ENCODE results near the gene UNC13C.

UNC13C gene

DNA sequence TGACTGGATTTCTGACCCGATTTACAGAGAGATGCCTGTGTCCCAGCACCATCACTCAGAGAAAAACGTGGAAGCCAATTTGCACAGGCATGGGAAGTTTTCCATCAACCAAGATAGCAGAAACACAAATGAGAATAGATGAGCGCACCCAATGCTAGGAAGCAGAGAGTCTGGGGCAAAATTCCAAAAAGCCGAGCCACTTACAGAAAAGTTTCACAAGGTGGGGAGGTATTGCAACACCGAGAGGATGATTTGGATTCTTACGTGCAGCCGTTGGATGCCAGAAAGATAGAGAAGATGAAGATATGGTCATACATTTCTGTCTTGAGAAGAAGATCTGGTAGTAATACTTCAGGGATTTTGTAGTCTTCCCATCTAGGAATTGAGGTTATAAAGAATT lies 57.4 kb downstream of the UNC13C start:
- Histone ChIP-seq H3K4me3 (replicated peaks; ENCODE audit: low read depth, low read length) (no peak overlapping the region), H3K27me3 (replicated peaks; ENCODE audit: control insufficient read depth, insufficient read depth, low read length) (no peaks in the 10 kb centered on the region), H3K36me3 (ENCODE audit: control insufficient read depth, insufficient read depth, low read length) (no peaks in the 10 kb centered on the region)
- TF ChIP-seq, protein P1, sequence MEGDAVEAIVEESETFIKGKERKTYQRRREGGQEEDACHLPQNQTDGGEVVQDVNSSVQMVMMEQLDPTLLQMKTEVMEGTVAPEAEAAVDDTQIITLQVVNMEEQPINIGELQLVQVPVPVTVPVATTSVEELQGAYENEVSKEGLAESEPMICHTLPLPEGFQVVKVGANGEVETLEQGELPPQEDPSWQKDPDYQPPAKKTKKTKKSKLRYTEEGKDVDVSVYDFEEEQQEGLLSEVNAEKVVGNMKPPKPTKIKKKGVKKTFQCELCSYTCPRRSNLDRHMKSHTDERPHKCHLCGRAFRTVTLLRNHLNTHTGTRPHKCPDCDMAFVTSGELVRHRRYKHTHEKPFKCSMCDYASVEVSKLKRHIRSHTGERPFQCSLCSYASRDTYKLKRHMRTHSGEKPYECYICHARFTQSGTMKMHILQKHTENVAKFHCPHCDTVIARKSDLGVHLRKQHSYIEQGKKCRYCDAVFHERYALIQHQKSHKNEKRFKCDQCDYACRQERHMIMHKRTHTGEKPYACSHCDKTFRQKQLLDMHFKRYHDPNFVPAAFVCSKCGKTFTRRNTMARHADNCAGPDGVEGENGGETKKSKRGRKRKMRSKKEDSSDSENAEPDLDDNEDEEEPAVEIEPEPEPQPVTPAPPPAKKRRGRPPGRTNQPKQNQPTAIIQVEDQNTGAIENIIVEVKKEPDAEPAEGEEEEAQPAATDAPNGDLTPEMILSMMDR (IDR thresholded peaks at IDR 0.05; ENCODE audit: insufficient read depth, low read length, poor library complexity, severe bottlenecking), result no peak
- no peak for DNase-seq (ENCODE audit: extremely low read depth, insufficient read length)

DNA sequence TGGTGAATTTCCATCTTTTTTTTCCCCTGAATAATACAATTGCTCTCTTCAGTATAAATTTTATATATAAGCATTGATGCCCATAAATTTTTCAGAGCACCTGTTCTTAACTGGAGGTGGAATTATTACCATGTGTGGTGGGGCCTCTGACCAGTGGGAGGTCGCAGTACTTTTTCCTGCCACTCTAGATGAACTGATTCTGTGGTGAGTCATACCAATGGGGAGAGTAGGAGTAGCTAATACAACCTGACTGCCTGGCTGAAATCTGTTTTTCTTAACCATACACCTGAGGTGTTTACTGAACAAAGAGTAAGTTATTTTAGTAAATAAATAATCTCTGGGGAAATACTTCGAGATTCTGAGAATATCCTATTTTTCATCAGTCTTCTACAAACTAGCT lies 67.2 kb downstream of the UNC13C start:
- H3K36me3 ChIP-seq (ENCODE audit: control insufficient read depth, insufficient read depth, low read length), result no peaks in the 10 kb centered on the region
- TF ChIP-seq, protein P1 (IDR thresholded peaks at IDR 0.05; ENCODE audit: insufficient read depth, low read length, poor library complexity, severe bottlenecking), result no peak
- no peak for DNase-seq (ENCODE audit: extremely low read depth, insufficient read length)
- H3K27me3 ChIP-seq (replicated peaks; ENCODE audit: control insufficient read depth, insufficient read depth, low read length), result no peaks in the 10 kb centered on the region
- no peak overlapping the region for H3K4me3 ChIP-seq (replicated peaks; ENCODE audit: low read depth, low read length)

DNA sequence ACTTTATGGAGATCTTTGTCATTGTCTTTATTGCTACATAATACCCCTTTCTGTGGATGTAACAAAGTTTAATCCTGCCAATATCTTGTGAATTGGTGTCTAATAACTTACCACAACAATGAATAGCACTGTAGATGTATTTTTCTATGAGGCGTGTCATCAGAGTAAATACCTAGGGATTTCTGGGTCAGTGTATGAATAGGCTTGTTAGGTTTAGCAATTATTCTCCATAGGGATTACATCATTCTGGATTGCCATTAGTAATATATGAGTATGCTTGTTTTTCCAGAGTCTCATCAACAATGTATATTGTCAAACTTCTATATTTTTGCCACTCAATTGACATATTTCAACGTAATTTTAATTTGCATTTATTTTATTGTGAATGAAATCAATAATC lies 67.9 kb downstream of the UNC13C start:
- TF ChIP-seq, protein P1 (IDR thresholded peaks at IDR 0.05; ENCODE audit: insufficient read depth, low read length, poor library complexity, severe bottlenecking), result no peak
- Histone ChIP-seq H3K27me3 (replicated peaks; ENCODE audit: control insufficient read depth, insufficient read depth, low read length) (no peaks in the 10 kb centered on the region), H3K36me3 (ENCODE audit: control insufficient read depth, insufficient read depth, low read length) (no peaks in the 10 kb centered on the region), H3K4me3 (replicated peaks; ENCODE audit: low read depth, low read length) (no peak overlapping the region)
- DNase-seq (ENCODE audit: extremely low read depth, insufficient read length), result no peak

DNA sequence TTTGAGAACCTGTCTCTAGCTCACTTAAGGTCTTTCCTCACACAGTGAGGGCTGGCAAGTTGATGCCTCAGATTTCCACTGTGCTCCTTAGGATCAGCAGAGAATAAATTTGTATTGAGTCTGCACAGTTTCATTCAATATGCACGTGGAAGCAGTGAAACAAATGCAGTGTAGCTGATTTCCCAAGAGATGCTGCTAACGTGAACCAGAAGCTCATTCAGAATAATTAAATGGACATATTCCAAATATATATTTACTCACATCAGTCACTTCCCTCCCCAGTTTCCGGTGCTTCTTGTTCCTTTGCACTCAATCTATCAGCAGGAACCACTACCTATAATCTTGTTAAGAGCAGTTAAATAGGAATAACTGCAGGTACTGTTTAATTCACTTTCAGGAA lies 86.1 kb downstream of the UNC13C start:
- Histone ChIP-seq H3K27me3 (replicated peaks; ENCODE audit: control insufficient read depth, insufficient read depth, low read length) (no peaks in the 10 kb centered on the region), H3K4me3 (replicated peaks; ENCODE audit: low read depth, low read length) (no peak overlapping the region), H3K36me3 (ENCODE audit: control insufficient read depth, insufficient read depth, low read length) (no peaks in the 10 kb centered on the region)
- no peak for DNase-seq (ENCODE audit: extremely low read depth, insufficient read length)
- TF ChIP-seq, protein P1 (IDR thresholded peaks at IDR 0.05; ENCODE audit: insufficient read depth, low read length, poor library complexity, severe bottlenecking), result no peak

DNA sequence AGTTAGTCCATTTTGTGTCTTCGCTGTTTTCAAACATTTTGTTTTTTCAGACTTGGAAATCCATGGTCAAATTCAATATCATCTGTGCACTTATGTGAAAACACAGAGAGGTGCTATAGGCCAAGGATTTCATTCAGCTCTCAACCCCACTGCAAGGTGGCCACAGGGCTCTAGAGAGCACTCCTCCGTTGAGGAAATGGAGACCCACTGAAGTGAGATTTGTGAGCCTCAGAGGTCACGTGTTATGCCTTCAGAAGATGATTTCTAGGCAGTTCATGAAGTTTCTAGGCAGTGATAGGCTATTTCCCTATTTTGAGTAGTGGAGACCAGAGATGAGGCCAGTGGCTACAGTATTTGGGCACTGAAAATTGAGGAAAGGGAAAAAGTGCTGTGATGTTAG lies 88.2 kb downstream of the UNC13C start:
- no peak for DNase-seq (ENCODE audit: extremely low read depth, insufficient read length)
- no peaks in the 10 kb centered on the region for H3K27me3 ChIP-seq (replicated peaks; ENCODE audit: control insufficient read depth, insufficient read depth, low read length)
- no peak overlapping the region for H3K4me3 ChIP-seq (replicated peaks; ENCODE audit: low read depth, low read length)
- no peaks in the 10 kb centered on the region for H3K36me3 ChIP-seq (ENCODE audit: control insufficient read depth, insufficient read depth, low read length)
- TF ChIP-seq, protein P1 (IDR thresholded peaks at IDR 0.05; ENCODE audit: insufficient read depth, low read length, poor library complexity, severe bottlenecking), result no peak

DNA sequence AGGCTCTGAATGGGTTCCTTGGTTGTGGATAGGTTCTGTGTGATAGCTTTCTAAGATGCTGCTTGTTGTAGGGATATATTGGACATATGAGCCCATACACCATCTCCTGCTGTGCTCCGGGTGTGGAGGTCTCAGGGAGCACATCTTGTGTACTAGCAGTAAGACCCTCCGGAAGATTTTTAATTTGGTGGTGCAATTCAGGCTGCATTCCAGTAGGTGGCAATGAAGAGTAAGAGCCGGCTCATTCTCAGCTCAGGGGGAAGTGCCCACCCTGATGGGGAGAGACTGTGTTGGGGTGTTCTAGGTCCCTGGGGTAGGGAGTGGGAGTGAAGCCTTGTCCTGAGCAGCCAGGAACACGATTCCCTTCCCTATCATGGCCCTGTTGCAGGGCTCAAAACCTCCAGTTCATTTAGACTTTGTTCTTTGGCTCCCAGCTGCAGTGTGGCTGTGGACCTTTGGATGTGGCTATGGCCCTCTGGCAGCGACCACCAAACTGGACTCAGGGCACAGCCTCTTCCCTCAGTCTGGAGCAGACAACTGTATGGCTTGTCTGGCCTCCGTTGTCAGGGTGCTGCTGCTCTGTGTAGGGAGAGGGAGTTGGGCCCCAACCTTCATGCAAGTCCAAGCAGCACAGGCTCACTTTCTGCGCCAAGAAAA lies 104.7 kb downstream of the UNC13C start:
- TF ChIP-seq, protein P1 (IDR thresholded peaks at IDR 0.05; ENCODE audit: insufficient read depth, low read length, poor library complexity, severe bottlenecking), result peak; percentile 90
- Histone ChIP-seq H3K36me3 (ENCODE audit: control insufficient read depth, insufficient read depth, low read length) (no peaks in the 10 kb centered on the region), H3K4me3 (replicated peaks; ENCODE audit: low read depth, low read length) (no peak overlapping the region), H3K27me3 (replicated peaks; ENCODE audit: control insufficient read depth, insufficient read depth, low read length) (no peaks in the 10 kb centered on the region)
- no peak for DNase-seq (ENCODE audit: extremely low read depth, insufficient read length)

Data from GM06990 (cell line).